H1 (cell line): ENCODE results near the gene SYT2. TPM values are rescaled to one million over a fixed set of nuclear protein-coding genes. Genes with fewer than 3 reads are reported as not detected.

Experiments used
- ATF3 ChIP-seq: IDR thresholded peaks from 2 replicates; pipeline ENCODE4 v1.6.1; 2011; ENCODE audit warnings: low read depth, mild to moderate bottlenecking, low read length; ENCODE audit not compliant: insufficient read depth
- BCL11A ChIP-seq, 2 experiments: IDR thresholded peaks; one replicate each; pipeline ENCODE4 v1.6.1; 2011; ENCODE audit warnings: low read depth in 2 of 2, low read length in 2 of 2, mild to moderate bottlenecking in 2 of 2
- CHD7 ChIP-seq: fragments of 300-600 bp; sonication (generic); IDR thresholded peaks from 2 replicates; pipeline ENCODE4 v1.7.1; 2012; ENCODE audit warnings: low read length, moderate library complexity, mild to moderate bottlenecking, inconsistent platforms; ENCODE audit not compliant: insufficient replicate concordance
- EGR1 ChIP-seq: IDR thresholded peaks from 2 replicates; pipeline ENCODE4 v1.6.1; 2011; ENCODE audit warnings: low read depth, low read length, borderline replicate concordance
- JUND ChIP-seq: IDR thresholded peaks from 2 replicates; pipeline ENCODE4 v1.6.1; 2011; ENCODE audit warnings: mild to moderate bottlenecking, improper control_type of control experiment, low read length
- RXRA ChIP-seq: IDR thresholded peaks from 2 replicates; pipeline ENCODE4 v1.6.1; 2011; ENCODE audit warnings: low read depth, mild to moderate bottlenecking, low read length, moderate library complexity; ENCODE audit not compliant: insufficient read depth
- SIRT6 ChIP-seq: IDR thresholded peaks from one replicate; pipeline ENCODE4 v1.7.1; 2012; ENCODE audit warnings: low read length, inconsistent platforms
- SP1 ChIP-seq: IDR thresholded peaks from 2 replicates; pipeline ENCODE4 v1.6.1; 2011; ENCODE audit warnings: low read depth, low read length
- YY1 ChIP-seq: IDR thresholded peaks from 2 replicates; pipeline ENCODE4 v1.6.1; 2011; ENCODE audit warnings: low read depth, mild to moderate bottlenecking, low read length
- polyA plus RNA-seq, 7 experiments: library from polyadenylated mRNA; depleted of rRNA in 3 of 7; stranded (reverse) in 5 of 7; unstranded in 2 of 7; fragments of >200 nt in 5 of 7; fragments of 200-250 nt in 2 of 7; gene quantifications; 1 replicate in 5 of 7; 2 replicates in 1 of 7; 4 replicates in 1 of 7; pipeline versions ENCODE4 v1.2.1 to v1.2.3, GENCODE V29; 2011 to 2013; ENCODE audit warnings: missing spikeins in 2 of 7, mixed read lengths in 2 of 7
- total RNA-seq: library from RNA; stranded (reverse); fragmentation: NEBNext Ultra II Directional; extraction: Animal tissue kit (Norgen Biotek cat#: 25700); gene quantifications from 2 replicates; pipeline ENCODE4 v1.2.1, GENCODE V29; 2021

Gene SYT2
- total and polyA plus RNA-seq, 2 of the 8 experiments (the other 6 are each of a cell fraction or from before 2014, with no cell fraction given), result 2.8 to 11.0 TPM

GRCh38 chr1:202619505-202619904 is 90.7 kb downstream of the SYT2 start (continued):
- TF ChIP-seq CHD7 (no peak), JUND (no peak), SP1 (no peak), BCL11A (IDR thresholded peaks at IDR 0.05; ENCODE audit: low read depth in 2 of 2, low read length in 2 of 2) (no peak), YY1 (no peak), EGR1 (no peak), ATF3 (no peak), SIRT6 (no peak), RXRA (no peak)
